Measurements from ENCODE around the gene PGRMC1. TPM values are rescaled to one million over a fixed set of nuclear protein-coding genes. Genes with fewer than 3 reads are reported as not detected.

The PGRMC1 gene
- total RNA-seq, result 100 to 1,000 TPM; 127 to 453 (median 295) TPM

DNA sequence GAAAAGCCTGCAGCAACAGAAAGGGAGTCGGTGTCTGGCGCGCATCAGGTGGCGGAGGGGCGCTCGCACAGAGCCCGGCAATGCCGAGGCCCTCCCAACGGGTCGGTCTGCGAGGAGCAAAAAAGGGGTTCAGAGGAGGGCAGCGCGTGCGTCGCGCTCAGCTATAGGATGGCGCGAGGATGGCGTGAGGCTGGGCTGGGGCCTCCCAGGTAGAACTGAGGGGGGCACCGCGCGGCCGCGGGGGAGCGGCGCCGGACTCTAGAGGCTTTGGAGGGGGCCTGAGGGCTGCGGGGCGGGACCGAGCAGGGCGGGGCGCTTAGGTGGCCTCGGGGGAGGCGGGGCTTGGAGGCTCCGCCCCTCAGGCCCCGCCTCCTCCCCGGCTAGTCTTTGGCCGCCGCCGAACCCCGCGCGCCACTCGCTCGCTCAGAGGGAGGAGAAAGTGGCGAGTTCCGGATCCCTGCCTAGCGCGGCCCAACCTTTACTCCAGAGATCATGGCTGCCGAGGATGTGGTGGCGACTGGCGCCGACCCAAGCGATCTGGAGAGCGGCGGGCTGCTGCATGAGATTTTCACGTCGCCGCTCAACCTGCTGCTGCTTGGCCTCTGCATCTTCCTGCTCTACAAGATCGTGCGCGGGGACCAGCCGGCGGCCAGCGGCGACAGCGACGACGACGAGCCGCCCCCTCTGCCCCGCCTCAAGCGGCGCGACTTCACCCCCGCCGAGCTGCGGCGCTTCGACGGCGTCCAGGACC lies at the start of gene PGRMC1:
TSS of gene PGRMC1 (plus strand) at position 414 of the 751 bp plus-strand sequence. CDS start at position 493, 79 bp downstream.
- TF ChIP-seq, protein P1, sequence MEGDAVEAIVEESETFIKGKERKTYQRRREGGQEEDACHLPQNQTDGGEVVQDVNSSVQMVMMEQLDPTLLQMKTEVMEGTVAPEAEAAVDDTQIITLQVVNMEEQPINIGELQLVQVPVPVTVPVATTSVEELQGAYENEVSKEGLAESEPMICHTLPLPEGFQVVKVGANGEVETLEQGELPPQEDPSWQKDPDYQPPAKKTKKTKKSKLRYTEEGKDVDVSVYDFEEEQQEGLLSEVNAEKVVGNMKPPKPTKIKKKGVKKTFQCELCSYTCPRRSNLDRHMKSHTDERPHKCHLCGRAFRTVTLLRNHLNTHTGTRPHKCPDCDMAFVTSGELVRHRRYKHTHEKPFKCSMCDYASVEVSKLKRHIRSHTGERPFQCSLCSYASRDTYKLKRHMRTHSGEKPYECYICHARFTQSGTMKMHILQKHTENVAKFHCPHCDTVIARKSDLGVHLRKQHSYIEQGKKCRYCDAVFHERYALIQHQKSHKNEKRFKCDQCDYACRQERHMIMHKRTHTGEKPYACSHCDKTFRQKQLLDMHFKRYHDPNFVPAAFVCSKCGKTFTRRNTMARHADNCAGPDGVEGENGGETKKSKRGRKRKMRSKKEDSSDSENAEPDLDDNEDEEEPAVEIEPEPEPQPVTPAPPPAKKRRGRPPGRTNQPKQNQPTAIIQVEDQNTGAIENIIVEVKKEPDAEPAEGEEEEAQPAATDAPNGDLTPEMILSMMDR (IDR thresholded peaks at IDR 0.05; ENCODE audit: low read depth), result no peak

DNA sequence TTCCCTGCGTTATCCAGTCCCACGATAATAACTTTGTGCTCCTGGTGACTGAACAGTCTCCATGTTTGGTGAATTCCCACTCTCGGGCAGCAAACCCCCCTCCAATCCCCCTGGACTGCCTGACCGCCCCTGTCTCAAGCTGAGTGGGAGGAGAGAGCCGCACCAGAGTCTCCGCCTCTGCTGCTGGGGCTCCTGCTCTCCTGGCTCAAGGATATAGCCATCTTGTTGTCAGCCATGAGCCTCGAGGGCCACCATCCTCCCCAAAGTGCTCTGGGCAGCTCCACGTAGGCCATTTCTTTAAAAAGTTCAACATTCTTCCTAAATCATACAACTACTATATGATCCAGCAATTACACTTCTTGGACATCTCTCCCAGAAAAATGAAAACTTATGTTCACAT lies 49.3 kb upstream of the PGRMC1 start:
- TF ChIP-seq, protein P1 (IDR thresholded peaks at IDR 0.05; ENCODE audit: low read depth), result no peak

DNA sequence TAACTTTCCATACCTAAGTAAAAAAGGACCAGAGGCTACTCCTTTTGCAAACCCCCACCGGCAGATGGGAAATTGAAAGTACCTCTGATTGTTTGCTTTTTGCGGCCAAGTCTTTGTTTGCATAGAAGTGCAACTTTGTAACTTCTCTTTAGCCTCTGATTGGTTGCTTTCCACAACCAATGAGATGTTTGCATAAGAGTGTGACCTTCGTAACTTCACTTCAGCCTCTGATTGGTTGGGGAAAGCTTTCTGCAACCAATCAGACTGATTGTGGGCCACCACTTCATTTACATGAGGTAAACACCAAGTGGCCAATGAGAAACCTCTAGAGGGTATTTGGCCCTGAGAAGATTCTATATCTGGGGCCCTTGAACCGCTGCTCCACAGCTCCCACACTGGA lies 48.8 kb upstream of the PGRMC1 start:
- TF ChIP-seq, protein P1 (IDR thresholded peaks at IDR 0.05; ENCODE audit: low read depth), result no peak

DNA sequence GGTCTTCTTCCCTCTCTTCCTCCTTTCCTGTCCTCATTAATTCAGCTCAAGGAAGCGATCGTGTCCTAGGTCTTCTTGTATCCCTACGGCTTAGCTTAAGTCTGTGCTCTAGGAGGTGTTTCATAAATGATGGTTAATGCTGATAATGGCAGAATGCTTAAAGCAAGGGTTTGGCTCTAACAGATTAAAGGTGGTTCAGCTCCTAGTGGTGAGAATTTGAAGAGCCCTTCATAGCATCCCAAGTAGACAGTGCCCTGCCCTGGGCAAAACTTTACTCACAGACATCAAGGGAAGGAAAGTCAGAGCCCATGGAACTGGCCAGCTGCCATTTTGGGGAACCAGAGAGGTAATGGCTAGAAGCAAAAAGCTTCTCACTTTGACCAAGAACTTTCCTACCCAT lies 47.0 kb upstream of the PGRMC1 start:
- TF ChIP-seq, protein P1 (IDR thresholded peaks at IDR 0.05; ENCODE audit: low read depth), result no peak

DNA sequence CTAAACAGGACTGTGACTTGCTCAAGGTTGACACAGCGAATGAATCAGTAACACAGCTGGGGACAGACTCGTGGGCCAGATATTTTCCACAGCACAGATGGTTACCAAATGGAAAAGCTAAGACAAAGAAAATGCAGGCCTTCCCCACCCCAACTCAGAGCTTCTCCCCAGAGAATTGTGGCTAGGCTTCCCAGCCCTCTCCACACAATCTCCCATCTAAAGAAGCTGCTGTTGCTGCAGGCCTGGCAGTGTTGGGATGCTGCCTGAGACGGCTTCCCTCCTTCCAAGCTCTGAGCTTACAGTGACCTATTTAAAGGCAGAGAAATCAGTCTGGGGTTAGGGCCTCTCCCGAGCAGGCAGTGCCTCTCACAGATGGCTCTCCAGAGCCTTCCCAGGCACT lies 46.5 kb upstream of the PGRMC1 start:
- TF ChIP-seq, protein P1 (IDR thresholded peaks at IDR 0.05; ENCODE audit: low read depth), result no peak

DNA sequence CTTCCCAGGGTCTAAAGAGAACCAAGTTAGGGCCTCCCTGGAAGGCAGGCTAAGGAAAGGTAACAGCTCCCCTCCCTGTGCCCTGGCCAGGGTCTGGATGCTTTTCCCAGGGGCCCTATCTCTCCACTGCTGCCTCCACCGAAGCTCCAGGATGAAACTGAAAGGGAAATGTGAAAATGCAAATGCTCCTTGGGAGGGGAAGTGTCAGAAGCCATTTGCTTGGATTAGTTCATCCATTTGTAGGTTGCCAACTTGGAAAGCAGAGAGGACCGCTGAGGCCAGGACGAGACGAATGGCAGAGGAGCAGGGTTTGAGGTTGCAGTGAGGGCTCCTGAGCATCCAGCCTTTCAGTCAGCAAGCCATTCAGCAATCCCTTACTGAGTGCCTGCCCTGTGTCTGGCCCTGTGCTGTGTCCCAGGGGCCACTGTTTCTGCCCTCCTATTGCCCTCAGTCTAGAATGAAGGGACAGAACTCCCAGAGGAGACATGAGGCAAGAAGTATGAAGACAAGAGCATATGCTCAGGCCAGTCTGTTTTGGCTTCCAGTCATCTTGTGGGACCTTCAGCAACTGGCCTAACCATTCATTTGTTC lies 45.9 kb upstream of the PGRMC1 start:
- TF ChIP-seq, protein P1 (IDR thresholded peaks at IDR 0.05; ENCODE audit: low read depth), result no peak

DNA sequence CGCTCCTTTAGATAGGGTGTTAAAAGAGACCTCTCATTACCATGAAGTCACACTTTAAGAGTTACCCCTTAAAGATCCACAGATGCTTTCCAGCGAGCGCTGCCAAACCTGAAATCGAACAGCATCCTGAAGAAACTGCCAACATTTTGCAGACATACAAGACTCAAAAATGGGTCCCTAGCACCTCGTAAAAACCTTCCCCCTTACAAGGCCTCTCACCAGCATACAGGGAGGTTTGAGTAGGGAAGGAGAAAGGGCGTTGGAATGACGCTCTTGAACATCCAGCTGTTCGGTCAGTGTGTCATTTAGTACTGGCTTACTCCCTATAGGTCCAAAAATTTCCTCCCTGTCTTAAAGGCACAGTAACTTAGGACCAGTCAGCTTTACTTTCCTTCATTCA lies 45.3 kb upstream of the PGRMC1 start:
- TF ChIP-seq, protein P1 (IDR thresholded peaks at IDR 0.05; ENCODE audit: low read depth), result no peak

Data from subcutaneous adipose tissue (tissue), 4 donors.